Measurements from ENCODE around the gene SNED1.

SNED1 gene

DNA sequence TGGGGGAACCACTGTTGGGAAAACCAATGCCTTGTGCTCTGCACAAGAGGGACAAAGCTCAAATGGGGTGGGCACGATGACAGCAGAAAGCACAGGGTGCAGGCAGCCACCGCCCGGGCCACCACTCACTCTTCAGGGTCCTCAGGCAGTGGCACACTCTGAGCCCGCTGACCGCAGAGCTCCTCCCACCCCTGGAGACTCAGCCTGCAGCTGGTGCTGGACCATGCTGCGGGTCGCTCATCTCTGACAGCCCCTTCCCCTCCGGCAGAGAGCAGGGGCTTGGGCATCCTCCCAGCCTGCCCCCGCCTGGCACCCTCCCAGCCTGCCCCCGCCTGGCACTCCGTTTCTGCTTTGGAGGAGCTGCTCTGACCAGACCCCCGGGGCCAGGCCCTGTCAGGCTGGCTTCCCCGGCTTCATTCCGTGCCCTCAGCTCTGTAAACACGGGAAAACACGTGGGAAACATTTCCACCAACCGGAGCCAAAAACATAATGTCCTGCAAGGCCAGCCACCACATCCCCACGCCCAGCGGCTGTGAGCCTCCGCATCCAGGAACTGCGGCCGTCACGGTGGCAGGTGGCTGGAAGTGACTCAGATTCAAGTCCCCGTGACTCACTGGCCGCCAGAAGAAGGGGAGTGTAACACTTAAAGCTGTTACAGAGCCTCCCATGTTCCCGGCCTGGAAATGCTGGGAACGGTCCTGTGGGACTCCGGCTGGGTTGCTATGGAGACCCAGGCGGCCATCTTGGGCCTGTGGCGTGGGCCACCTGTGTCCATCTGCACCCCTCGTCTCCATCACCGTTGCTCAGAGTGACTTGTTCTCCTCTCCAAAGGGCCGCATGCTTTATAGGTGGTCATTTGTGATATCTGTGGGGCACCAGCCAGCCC lies 6.8 kb upstream of the SNED1 start:
- DNase-seq (ENCODE audit: low read depth in 2 of 2, low spot score in 1 of 2), result no peak

DNA sequence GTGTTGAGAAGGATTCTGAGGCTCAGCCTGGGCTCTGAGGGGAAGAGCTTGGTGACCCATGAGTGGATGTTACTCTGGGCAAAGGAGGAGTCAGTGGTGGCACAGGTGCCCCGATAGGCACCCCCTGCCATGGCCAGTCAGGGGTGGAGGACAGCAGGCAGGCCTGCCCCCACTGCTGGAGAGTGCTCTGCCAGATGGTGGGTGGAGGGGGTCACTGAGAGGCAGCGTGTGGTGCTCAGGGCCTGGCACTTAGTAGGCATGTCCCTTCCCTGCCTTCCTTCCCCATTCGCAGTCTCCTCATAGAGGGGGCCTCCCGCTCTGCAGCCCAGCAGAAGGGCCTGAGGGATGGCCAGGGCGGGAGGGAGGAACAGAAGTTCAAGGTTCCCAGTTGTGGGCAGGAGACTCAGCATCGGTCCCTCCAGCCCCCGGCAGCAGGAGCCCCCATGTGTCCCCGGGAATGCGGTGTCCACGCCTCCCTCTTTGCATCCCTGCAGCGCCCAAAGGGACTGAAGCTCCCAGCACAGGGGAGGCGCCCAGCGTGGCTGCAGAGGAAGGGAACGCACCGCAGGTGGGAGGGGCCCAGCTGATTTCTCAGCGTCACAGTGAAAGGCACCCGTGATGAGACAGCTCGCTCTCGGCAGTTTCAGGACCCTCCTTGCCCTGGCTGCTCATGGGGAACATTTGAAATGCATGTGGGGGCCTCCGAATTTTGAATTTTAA lies 5.7 kb upstream of the SNED1 start:
- DNase-seq (ENCODE audit: low read depth in 2 of 2, low spot score in 1 of 2), result no peak

DNA sequence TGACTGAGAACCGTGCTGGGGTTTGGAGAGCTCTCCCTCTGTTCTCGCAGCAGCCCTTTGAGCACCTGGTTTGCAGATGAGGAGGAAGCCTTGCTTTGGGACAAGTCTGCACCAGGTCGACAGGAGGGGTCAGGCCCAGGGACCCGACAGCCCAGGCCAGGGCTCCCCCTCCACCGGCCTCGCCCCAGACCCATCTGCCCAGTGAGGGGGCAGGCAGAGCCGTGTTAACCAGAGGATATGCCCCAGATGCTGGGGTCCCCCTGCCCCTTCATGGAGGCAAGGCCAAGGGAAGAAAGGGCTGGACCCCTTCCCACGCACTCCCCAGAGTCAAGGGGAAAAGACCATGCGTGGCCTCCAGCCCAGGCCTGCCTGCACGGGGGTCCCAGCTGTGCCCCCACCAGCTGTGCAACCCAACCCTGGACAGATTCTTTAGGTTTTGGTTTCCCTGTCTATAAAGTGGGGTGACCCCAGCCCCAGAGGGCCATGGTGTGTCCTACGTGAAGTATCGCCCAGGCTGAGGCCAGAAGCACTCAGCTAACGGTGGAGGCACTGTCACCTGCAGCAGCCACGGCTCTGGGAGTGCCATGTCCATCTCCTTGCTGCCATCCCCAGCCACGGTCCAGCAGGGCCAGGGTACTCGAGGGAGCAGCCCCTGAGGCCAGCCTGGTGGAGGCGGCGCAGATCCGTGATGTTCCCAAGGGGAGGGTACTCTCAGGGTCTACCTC lies 4.8 kb upstream of the SNED1 start:
- no peak for DNase-seq (ENCODE audit: low read depth in 2 of 2, low spot score in 1 of 2)

DNA sequence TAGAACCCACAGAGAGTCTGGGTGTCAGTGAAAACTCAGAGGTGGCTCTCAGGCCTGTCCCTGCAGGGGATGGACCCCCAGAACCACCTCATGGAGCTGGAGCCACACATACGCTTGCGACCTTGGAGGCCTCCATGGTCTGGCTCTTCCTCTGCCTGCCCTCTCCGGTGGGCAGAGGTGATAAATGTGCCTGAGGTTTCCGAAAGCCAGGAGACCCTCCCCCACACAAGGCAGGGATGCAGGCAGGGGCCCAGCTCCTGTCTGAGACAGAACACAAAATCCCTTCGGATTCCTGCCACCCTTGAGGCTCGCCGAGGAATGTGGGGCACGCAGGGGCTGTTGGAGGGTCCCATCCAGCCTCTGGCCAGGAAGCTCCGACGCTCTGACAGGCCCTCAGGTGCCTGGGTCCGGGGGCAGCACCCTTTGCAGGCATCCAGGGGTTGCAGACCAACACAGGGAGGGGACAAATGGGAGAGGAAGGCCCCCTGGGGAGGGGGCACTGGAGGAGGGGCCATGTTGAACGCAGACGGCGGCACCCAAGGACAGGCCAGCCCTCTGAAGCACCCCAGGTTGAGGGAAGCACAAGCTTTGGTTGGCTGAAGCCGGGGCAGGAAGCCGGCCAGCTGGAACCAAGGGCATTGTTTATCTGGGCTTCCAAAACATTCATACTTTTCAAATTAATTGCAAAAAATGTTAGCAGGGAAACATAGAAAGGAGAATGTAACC lies 4.1 kb upstream of the SNED1 start:
- no peak for DNase-seq (ENCODE audit: low read depth in 2 of 2, low spot score in 1 of 2)

DNA sequence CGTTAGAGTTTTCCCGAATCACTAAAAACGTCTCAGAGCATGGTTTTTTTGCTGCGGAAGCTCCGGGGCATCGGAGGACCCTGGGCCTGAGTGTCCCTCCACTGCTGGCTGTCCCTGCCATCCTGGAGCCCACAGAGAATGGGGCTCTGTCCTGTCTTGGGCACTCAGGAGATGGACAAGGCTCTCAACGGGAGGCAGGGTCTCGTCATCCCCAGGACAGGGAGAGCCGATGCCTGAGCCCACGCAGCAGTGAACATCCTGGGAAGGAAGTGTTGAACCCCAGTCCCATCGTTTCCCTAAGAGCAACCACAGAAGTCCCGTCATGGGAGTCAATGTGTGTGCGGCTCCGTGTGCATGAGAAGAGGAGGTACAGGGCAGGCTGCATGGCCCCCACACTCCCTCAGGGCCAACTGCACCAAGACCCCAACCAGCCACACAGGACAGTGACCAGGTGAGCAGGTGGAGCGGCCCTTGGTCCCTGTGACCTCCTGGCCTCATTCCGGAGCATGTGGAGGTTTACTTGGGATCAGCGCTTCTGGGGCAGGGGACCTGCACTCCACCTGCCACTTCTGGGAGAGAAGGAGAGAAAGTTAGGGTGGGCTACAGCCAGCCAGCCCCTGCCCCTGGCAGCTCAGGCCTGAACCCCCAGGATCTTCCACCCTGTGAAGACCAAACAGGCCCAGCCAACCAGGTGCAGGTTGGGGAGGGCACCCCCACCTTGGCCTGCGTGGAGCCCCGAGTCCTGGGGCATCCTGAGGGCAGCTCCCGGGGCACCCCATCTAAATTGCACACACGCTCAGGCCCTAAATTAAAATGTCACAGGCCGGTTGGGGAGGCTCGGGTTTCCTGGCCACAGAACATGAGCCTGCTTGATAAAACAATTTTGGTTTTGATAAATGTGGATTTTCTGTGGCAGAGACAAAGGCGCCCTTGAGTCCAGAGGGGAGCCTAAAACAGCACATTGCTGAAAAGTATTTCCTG lies 3.1 kb upstream of the SNED1 start:
- DNase-seq (ENCODE audit: low read depth in 2 of 2, low spot score in 1 of 2), result no peak

DNA sequence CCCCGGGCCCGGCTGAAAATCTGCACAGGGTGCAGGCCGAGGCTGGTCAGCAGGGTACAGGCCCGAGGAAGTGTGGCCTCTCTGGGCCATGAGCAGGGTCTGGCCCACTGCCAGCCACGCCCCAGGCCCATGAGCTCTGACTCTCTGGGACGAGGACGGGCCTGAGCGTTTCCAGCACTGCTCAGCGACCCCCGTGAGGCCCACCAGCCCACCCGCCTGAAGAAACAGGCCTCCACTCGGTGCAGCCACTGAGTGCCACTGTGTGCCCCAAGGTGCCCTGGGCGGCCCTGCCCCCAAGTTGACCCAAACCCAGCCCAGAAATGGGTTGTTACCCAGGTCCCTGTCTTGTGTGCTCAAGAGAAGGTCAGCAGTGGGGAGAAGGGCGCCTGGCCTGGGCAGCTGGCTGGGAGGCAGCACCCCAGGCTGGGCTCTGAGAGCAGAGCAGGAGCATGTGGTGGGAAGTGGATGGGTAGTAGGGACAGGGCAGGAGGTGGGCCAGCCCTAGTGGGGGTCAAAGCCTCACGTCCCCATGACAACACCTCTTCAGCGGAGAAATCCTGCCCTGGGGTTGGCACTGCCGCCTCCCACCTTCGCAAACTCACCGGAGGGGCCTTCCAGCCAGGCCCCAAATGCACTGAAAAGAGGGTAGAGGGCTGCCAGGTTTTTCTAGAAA lies 2.1 kb upstream of the SNED1 start:
- DNase-seq (ENCODE audit: low read depth in 2 of 2, low spot score in 1 of 2), result no peak

DNA sequence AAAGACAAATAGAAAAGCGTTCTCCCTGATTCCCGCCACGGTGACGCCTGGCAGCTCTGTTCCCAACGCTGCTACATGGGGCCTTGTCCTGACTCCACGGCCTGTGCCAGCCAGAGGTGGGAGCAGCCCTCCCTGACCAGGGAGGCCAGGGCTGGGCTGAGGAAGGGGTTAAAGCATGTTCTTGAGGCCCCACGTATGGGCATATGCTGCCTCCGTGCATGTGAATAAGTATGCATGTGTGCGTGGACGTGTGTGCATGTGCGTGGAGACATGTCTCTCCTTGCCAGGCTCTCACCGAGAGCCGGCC lies 1.6 kb upstream of the SNED1 start:
- no peak for DNase-seq (ENCODE audit: low read depth in 2 of 2, low spot score in 1 of 2)

DNA sequence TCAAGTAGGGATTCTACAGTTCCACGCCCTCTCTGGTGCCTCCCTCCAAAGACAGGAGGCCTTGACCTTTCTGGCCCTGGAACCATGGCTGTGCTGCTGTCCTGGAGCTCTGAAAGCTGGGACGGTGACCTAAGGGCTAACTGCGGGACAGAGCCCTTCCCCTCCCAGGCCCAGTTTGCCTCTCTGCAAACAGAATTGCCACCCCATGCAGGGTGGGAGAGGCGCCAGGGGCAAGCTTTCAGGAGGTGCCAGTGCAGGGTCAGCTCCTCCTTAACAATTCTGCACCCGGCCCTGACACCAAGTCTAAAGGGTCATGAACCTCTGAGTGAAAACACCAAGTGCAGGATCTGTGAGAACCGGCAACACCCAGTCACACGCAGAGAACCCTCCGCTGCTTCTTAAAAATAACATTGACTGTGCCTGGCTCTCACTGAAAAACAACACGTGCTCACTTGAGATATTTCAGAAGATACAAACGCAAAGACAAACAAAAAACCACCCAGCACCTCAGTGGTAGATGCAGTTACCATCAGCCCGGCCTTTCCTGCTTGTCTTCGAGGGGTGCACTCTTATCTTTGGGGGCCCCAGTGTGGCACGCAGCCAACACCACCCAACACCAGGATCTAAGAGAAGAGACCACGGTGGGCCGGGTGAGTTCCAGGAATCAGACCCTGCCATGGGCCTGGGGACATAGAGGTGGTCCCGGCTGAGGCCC lies 1.1 kb upstream of the SNED1 start:
- DNase-seq (ENCODE audit: low read depth in 2 of 2, low spot score in 1 of 2), result no peak

DNA sequence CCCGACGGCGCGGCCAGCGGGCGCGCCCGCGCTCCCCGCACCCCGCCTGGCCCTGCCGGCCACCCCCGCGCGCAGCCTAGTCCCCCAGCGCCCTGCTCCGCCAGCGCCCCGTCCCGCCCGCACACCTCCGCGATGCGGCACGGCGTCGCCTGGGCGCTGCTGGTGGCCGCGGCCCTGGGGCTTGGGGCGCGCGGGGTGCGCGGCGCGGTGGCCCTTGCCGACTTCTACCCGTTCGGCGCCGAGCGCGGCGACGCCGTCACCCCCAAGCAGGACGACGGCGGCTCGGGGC lies 232 bp downstream of the SNED1 start:
- no peak for DNase-seq (ENCODE audit: low read depth in 2 of 2, low spot score in 1 of 2)

DNA sequence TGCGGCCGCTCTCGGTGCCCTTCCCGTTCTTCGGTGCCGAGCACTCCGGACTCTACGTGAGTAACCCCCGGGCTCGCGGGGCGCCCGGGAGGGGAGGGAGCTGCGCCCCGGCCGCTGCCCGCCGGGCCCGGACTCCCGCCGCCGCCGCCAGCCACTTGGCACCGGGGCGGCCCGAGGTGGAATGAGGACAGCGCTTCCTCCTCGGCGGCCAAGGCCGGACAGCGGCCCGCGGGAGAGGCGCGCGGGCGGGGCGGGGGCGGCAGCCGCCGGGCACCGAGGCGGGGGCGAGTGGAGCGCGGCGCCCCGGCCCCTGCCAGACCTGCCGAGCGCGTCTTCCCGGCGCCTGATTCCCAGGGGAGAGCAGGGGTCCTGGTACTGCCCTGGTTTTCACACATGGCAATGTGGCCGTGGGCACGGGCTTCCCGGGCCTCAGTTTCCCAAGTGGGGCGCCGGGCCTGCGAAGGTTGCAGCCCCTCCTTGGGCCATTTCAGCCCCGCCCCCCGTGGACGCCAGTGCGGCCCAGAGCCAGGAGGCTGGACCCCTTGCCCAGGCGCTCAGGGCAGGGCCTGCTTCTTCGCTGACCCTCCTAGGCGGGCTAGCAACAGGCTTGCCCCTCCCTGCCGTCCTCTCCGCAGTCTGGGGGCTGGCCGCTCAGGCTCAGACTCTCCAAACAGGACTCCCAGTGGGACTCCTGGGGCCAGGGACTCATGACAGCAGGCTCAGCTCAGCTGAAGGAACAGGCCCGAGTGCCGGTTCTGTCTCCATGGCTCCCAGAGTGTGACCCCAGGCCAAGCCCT lies 775 bp downstream of the SNED1 start:
- DNase-seq (ENCODE audit: low read depth in 2 of 2, low spot score in 1 of 2), result no peak

DNA sequence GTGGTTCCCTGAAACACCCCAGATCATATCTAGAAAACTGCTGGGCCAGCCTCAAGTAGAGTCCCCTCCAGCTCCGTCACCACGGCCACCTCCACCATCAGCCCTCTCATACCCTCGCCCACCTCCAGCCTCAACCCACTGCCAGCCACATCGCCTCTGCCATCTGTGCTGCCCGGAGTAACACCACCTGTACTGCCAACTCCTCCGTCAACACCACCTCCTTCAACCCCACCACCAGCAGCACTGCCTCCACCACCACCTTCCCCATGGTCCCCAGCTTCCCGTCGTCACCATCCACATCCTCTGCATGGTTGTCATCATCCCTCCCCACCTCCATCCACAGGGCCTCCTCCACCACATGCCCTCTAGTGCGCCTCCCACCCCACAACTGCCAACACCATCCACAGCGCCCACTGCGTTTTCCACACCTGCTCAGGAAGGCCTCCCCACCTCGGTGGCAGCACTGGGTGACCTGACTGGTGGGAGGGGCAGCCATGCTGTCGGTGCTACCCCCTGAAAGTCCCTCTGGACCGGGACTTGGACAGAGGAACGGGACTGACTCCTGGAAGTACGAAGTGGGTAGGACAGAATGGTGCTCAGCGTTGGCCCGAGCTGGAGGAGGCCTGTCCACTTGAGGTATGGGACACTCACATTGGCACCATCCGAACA lies 1.6 kb downstream of the SNED1 start:
- DNase-seq (ENCODE audit: low read depth in 2 of 2, low spot score in 1 of 2), result no peak

DNA sequence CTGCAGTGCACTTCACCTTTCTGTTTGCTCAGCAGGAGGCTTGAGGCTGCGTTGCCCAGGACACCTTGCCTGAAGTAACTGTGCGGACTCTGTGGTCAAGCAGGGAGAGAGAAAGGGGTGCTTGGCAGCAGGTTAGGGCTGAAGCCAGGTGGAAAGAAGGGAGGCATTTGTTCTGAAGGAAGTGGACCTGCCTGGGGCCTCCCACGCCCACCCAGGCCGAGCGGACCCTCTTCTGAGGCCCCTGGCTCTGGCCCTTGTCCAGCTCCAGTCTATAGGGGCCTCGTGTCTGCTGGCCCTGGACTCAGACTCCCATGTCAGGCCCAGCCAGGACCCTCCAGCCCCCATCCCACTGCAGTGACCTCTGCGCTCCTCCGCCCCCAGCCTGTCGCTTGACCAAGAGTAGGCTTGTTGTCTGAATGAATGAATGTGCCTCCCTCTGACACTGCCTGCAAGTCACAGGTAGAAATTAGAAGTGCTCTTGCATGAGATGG lies 2.5 kb downstream of the SNED1 start:
- no peak for DNase-seq (ENCODE audit: low read depth in 2 of 2, low spot score in 1 of 2)

DNA sequence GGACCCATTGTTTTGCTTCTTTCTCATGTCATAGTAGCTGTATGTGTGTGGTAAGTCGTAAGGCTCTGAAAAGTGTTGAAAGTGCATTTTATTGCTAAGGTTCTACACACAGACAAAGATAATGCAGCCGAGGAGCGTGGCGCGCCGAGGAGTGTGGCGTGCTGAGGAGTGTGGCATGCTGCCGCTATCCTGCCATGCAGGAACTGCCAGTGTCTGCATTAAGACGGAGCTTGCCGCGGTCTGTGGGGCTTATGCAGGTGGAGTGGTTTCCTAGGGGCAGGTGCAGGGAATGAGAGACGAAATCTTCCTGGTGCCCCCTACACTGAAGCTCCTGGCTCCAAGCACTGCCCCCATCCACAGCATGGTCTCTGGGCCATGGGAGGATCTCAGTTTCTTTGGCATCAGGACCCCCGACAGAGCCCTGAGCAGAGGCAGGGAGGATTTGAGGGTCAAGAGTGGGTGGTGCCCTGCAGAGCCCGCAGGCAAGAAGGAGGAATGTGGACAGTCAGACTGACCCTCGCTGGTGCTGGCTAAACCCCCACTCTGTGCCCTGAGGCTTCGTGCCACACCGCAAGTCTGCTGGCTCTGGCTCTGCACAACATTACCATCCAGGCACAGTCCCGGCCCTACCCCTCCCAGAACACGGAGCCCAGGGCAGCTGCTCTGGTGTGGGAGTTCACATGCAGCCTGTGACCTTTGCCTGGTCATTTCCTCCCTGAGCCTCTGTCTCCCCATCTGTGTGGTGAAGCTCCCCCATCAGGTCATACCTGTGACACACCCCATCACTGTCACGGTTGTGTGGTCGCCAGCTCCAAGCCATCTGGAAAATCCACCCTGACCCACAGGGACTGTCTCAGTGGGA lies 3.2 kb downstream of the SNED1 start:
- no peak for DNase-seq (ENCODE audit: low read depth in 2 of 2, low spot score in 1 of 2)

DNA sequence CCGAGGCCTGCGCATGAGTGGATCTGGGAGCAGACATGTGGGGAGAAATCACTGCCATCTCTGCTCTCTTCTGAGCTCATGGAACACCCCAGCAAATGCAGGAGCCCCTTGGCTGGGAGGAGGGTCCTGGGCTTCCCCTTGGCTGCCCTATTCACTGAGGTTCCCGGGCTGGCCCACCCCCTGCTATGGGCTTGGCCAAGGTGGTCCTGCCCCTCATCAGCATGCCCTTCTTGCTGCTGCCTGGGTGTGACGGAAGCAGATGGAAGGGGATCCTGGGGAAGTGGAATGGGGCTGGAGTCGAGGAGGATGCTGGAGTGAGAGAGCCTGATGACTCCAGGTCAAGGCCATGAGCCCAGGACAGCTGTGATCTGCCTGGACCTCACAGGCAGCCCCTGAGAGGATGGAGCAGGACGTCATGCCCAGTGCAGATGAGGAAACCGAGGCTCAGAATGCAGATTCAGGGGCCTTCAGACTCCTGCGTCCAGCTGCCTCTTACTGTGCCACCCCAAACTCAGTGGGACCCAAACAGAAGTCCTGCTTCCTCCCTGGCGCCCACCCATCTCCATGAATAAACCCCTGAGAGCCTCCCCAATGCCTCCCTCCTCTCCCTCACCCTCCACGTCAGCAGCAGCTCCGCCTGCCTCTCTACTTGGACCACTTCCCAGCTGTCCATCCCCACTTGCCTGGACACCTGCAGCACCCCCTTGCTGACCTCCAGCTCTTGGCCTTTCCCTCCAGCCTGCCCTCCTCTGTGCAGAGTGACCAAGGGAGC lies 4.0 kb downstream of the SNED1 start:
- no peak for DNase-seq (ENCODE audit: low read depth in 2 of 2, low spot score in 1 of 2)

DNA sequence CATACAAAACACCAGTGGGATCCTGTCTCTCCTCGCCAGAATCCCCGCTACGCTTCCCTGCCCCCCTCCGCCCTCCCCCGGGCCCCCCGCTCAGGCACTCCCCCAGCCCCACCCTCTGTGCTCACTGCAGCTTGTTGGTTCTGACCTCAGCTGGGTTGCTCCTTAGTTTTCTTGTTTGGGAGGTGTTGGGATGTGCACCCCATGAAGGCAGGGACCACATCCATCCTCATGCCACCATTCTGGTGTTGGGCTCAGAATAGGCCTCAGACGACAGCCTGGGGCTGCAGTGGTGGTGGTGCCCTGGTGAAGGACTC lies 4.6 kb downstream of the SNED1 start:
- DNase-seq (ENCODE audit: low read depth in 2 of 2, low spot score in 1 of 2), result no peak

DNA sequence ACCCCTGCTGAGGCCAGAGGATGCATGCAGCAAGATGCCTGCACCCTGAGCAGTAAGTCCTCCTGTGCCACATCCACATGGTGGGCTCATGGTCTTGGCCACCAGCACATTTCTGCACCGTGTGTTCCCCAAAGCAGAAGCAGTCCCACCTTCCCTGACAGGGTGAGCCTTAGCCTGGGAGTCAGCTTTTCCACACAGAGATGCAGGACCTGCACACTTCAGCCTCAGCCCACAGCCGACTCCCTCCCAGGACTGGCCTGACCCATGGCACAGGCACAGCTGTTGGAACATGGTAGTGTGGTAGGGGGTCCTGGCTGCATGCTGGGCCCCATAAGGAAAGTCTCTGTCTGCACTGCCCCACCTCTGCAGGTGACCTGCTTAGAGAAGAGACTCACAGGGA lies 5.0 kb downstream of the SNED1 start:
- DNase-seq (ENCODE audit: low read depth in 2 of 2, low spot score in 1 of 2), result no peak

Measured in stimulated activated CD8-positive, alpha-beta memory T cell treated with anti-CD3 and anti-CD28 coated beads, Interleukin-4, amount 100 ng/mL, for 1 hour (primary cell).